Measurements from ENCODE around the gene PMS1. TPM values are rescaled to one million over a fixed set of nuclear protein-coding genes. Genes with fewer than 3 reads are reported as not detected.
"Not testable (repeated sequence)": the region's sequence is repeated elsewhere in the genome, so short reads cannot be mapped to it uniquely, and the experiment has no call there.

PMS1 gene
- total RNA-seq, 1 donor from 2014 or later = 55.9 TPM

GRCh38 chr2:189826039-189826438 is 41.8 kb downstream of the PMS1 start:
- H3K4me3 Mint-ChIP-seq = no peak overlapping the region
- no peak for DNase-seq (ENCODE audit: low spot score)
- no peaks in the 10 kb centered on the region for H3K4me1 Mint-ChIP-seq (ENCODE audit: low read depth)
- H3K36me3 Mint-ChIP-seq (ENCODE audit: low read depth) = peaks cover 8% of the 10 kb centered on the region
- H3K27ac Mint-ChIP-seq = no peak overlapping the region
- no peaks in the 10 kb centered on the region for H3K9me3 Mint-ChIP-seq
- no peaks in the 10 kb centered on the region for H3K27me3 Mint-ChIP-seq (ENCODE audit: insufficient read depth)
- intact Hi-C loops (cut with micrococcal nuclease) = no loop called here

GRCh38 chr2:189829102-189829833 is 45.0 kb downstream of the PMS1 start:
- no peak overlapping the region for H3K4me3 Mint-ChIP-seq
- DNase-seq (ENCODE audit: low spot score) = no peak
- H3K36me3 Mint-ChIP-seq (ENCODE audit: low read depth) = peaks cover 12% of the 10 kb centered on the region
- H3K4me1 Mint-ChIP-seq (ENCODE audit: low read depth) = no peaks in the 10 kb centered on the region
- no peaks in the 10 kb centered on the region for H3K9me3 Mint-ChIP-seq
- no peaks in the 10 kb centered on the region for H3K27me3 Mint-ChIP-seq (ENCODE audit: insufficient read depth)
- intact Hi-C loops (cut with micrococcal nuclease) = no loop called here
- no peak overlapping the region for H3K27ac Mint-ChIP-seq

- DNase-seq (ENCODE audit: low spot score) = no peak
- Mint-ChIP-seq H3K9me3 (no peaks in the 10 kb centered on the region), H3K27ac (no peak overlapping the region), H3K36me3 (ENCODE audit: low read depth) (peaks cover 12% of the 10 kb centered on the region), H3K4me3 (no peak overlapping the region), H3K27me3 (ENCODE audit: insufficient read depth) (no peaks in the 10 kb centered on the region), H3K4me1 (ENCODE audit: low read depth) (no peaks in the 10 kb centered on the region)
- intact Hi-C loops (cut with micrococcal nuclease) = no loop called here
These were observed 46.3 kb downstream of the PMS1 start for GRCh38 chr2:189830510-189830909.

DNA sequence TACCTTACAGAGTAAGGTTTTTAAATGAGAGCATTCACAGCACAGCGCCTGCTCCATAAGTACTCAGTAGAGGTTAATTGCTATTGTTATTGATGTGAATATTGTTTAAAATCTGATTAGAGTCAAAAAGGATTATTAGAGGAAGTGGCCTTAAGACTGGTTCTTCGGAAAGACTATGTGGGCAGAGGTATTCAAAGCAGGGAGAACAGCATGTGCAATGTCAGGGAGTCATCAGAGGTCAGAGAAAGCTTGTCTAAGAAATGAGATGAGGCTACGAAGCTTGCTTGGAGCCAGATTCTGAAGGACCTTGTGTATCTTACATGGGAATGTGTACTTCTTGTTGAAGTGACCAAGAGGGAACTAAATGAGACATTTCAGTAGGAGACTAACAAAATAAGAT is 49.8 kb downstream of the PMS1 start:
- H3K9me3 Mint-ChIP-seq = no peaks in the 10 kb centered on the region
- H3K36me3 Mint-ChIP-seq (ENCODE audit: low read depth) = peaks cover 5% of the 10 kb centered on the region
- no peaks in the 10 kb centered on the region for H3K27me3 Mint-ChIP-seq (ENCODE audit: insufficient read depth)
- H3K4me3 Mint-ChIP-seq = no peak overlapping the region
- no peak for DNase-seq (ENCODE audit: low spot score)
- H3K27ac Mint-ChIP-seq = no peak overlapping the region
- intact Hi-C loops (cut with micrococcal nuclease) = no loop called here
- H3K4me1 Mint-ChIP-seq (ENCODE audit: low read depth) = no peaks in the 10 kb centered on the region

DNA sequence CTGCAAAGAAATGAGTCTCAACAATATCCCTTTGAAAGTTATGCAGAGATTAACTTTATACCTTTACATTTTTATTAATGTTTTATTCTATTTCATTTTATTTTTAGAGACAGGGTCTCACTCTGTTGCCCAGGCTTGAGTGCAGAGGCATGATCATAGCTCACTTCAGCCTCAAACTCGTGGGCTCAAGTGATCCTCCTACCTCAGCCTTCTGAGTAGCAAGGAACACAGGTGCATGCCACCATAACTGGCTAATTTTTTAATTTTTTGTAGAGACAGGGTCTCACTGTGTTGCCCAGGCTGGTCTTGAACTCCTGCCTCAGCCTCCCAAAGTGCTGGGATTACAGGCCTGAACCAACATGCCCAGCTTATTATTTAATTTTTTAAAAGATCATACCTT is 50.4 kb downstream of the PMS1 start:
- intact Hi-C loops (cut with micrococcal nuclease); H3K36me3 Mint-ChIP-seq (ENCODE audit: low read depth): not testable (repeated sequence)

DNA sequence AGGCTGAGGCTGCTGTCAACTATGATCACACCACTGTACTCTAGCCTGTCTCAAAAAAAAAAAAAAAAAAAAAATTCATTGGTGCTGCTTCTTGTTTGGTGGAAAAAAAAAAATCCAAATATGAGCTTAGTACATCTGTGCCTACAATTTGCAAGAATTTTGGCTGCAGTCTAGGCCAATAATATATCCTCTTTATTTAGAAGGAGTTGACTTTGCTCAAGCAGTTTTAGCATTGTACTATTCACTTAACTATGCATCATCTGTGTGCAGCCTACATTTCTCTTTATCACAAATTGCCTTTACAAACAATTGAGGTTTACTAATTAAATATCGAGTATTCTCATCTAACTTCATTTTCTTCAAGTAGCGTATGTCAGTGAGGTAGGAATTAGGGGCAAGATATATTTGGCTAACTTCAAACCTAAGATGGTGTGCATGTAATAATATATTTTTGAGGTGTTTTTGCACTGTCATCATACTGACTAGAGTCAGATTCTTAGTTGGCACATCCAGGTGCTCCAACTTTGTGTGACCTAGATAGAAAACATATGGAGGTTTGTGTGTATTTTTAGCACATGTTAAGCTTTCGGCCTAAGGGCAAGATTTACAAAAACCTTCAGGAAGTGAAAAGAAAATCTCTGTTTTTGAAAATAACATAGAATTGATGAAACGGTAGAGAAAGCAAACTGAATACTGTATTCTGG is 51.8 kb downstream of the PMS1 start:
- Mint-ChIP-seq H3K27ac (no peak overlapping the region), H3K4me3 (no peak overlapping the region)

More for the DNA sequence above, 50.4 kb downstream of the PMS1 start:
- not testable (repeated sequence) for H3K27me3 Mint-ChIP-seq (ENCODE audit: insufficient read depth); H3K4me3 Mint-ChIP-seq; H3K27ac Mint-ChIP-seq; H3K4me1 Mint-ChIP-seq (ENCODE audit: low read depth); H3K9me3 Mint-ChIP-seq; DNase-seq (ENCODE audit: low spot score)

DNA sequence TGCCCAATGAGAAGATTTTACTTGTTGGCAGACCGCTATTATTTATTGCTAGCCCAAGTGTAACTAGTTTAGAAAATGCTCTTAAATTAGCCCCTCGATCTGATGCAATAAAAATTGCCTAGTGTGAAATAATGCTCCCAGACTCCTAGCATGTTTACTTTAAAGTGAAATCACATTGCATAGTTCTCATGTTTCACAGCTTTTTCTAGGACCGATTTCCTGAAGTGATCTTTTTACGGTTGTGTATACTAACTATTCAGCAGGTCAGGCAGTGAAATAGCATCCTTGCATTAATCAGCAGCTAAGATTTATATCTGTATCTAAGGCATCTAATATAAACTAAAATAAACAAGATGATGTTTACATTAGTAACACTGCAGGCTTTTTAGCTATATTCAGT is 52.4 kb downstream of the PMS1 start:
- no peak overlapping the region for H3K27ac Mint-ChIP-seq
- DNase-seq (ENCODE audit: low spot score) = no peak

More for the DNA sequence above, 51.8 kb downstream of the PMS1 start:
- intact Hi-C loops (cut with micrococcal nuclease) = no loop called here
- Mint-ChIP-seq H3K4me1 (ENCODE audit: low read depth) (peaks cover under 1% of the 10 kb centered on the region), H3K9me3 (no peaks in the 10 kb centered on the region), H3K36me3 (ENCODE audit: low read depth) (peaks cover 5% of the 10 kb centered on the region), H3K27me3 (ENCODE audit: insufficient read depth) (no peaks in the 10 kb centered on the region)
- DNase-seq (ENCODE audit: low spot score) = no peak

DNA sequence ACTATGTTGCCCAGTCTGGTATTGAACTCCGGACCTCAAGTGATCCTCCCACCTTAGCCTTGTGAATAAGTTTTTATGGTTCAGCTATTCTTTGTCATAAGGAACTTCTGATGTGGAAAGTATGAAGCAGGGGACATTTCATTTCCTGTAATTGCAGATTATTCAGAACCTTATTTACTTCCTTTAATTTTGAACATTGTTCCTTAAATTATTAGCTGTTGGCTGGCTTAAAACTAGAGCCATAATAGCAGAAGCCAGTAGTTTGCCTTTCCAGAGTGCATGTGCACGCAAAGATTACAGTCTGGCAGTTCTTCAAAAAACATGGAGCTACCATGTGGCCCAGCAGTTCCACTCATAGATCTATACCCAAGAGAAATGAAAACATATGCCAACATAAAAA is 53.1 kb downstream of the PMS1 start:
- Mint-ChIP-seq H3K27ac (no peak overlapping the region), H3K27me3 (ENCODE audit: insufficient read depth) (no peaks in the 10 kb centered on the region), H3K4me3 (no peak overlapping the region), H3K4me1 (ENCODE audit: low read depth) (peaks cover 5% of the 10 kb centered on the region), H3K36me3 (ENCODE audit: low read depth) (peaks cover 11% of the 10 kb centered on the region), H3K9me3 (no peaks in the 10 kb centered on the region)
- intact Hi-C loops (cut with micrococcal nuclease) = no loop called here
- DNase-seq (ENCODE audit: low spot score) = no peak

More for the DNA sequence above, 52.4 kb downstream of the PMS1 start:
- Mint-ChIP-seq H3K36me3 (ENCODE audit: low read depth) (peaks cover 9% of the 10 kb centered on the region), H3K27me3 (ENCODE audit: insufficient read depth) (no peaks in the 10 kb centered on the region), H3K4me3 (no peak overlapping the region), H3K4me1 (ENCODE audit: low read depth) (peaks cover 5% of the 10 kb centered on the region), H3K9me3 (no peaks in the 10 kb centered on the region)
- intact Hi-C loops (cut with micrococcal nuclease) = no loop called here

DNA sequence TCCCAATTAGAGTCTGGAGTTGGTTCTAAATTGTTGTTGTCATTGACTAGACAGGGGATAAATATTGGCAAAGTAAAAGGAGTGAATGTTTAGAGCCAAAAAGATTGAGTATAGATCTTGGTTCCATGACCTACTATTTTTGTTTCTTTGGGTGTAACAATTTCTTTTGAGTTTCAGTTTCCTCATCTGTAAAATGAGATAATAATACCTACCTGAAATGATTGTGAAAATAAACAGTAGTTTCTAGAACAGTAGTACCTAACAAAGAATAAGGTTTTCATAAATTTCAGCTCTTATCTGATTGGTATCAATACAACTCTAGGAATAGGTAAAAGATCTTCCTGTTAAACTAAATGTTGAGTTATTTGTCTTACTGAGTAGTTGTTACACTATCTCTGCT is 56.8 kb downstream of the PMS1 start:
- H3K27me3 Mint-ChIP-seq (ENCODE audit: insufficient read depth) = no peaks in the 10 kb centered on the region
- DNase-seq (ENCODE audit: low spot score) = no peak
- no peaks in the 10 kb centered on the region for H3K9me3 Mint-ChIP-seq
- no peak overlapping the region for H3K4me3 Mint-ChIP-seq
- intact Hi-C loops (cut with micrococcal nuclease) = no loop called here
- peaks cover 5% of the 10 kb centered on the region for H3K4me1 Mint-ChIP-seq (ENCODE audit: low read depth)
- peaks cover 10% of the 10 kb centered on the region for H3K36me3 Mint-ChIP-seq (ENCODE audit: low read depth)
- no peak overlapping the region for H3K27ac Mint-ChIP-seq

DNA sequence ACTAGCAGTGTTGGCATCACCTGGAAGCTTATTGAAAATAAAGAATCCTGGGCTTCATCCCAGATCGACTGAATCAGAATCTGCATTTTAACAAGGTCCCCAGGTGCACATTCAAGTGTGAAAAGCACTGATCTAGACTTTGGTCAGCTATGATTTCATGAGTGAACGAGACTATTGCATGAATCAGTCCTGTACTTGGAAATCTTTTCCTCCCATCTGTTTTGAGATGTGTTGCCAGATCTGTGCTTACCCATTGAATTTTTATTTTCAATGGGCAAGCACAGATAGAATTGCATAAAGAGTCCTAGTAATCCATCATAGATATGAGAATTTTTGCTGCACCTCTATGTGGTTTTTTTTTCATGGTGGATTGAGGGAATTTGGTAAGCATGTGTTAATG is 64.0 kb downstream of the PMS1 start:
- no peaks in the 10 kb centered on the region for H3K27me3 Mint-ChIP-seq (ENCODE audit: insufficient read depth)
- DNase-seq (ENCODE audit: low spot score) = no peak
- no peak overlapping the region for H3K4me3 Mint-ChIP-seq
- intact Hi-C loops (cut with micrococcal nuclease) = no loop called here
- no peaks in the 10 kb centered on the region for H3K9me3 Mint-ChIP-seq
- peaks cover 12% of the 10 kb centered on the region for H3K36me3 Mint-ChIP-seq (ENCODE audit: low read depth)
- H3K4me1 Mint-ChIP-seq (ENCODE audit: low read depth) = no peaks in the 10 kb centered on the region
- no peak overlapping the region for H3K27ac Mint-ChIP-seq

- H3K9me3 Mint-ChIP-seq = no peaks in the 10 kb centered on the region
- H3K4me1 Mint-ChIP-seq (ENCODE audit: low read depth) = peaks cover 3% of the 10 kb centered on the region
- intact Hi-C loops (cut with micrococcal nuclease) = no loop called here
These were observed 65.3 kb downstream of the PMS1 start for GRCh38 chr2:189849550-189849949.

DNA sequence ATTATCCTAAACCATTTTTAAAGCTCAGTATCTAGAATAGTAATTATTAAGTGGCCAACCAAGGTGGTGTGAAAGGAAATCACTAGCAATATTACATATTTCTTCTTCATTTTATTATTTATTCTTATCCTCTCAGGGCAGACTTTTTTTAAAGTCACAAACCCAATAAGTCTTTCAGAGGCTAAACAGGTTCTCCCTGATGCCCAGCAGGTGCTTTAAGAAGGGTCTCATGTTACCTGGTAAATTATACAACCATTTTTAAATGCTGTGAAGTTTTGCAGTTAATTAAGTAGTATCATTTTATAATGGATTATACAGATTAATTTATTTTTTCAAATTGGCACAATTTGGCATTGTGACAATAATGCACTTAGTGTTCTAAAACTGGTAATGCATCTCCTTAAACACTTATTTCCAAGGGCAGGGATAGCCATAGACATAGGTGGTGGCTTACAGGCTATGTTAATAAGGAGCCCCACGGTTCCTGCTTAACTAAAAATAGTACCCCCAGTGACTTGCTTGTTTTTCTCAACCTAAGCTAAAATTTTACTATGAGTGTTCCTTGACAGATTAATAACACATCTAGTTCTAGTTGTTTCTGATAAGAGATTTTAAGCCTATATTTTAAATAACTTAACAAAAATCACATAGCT is 67.0 kb downstream of the PMS1 start:
- H3K4me1 Mint-ChIP-seq (ENCODE audit: low read depth) = peaks cover 10% of the 10 kb centered on the region
- H3K27me3 Mint-ChIP-seq (ENCODE audit: insufficient read depth) = no peaks in the 10 kb centered on the region
- no peak overlapping the region for H3K27ac Mint-ChIP-seq
- no peak for DNase-seq (ENCODE audit: low spot score)
- intact Hi-C loops (cut with micrococcal nuclease) = no loop called here
- H3K36me3 Mint-ChIP-seq (ENCODE audit: low read depth) = peaks cover 19% of the 10 kb centered on the region
- H3K9me3 Mint-ChIP-seq = no peaks in the 10 kb centered on the region
- no peak overlapping the region for H3K4me3 Mint-ChIP-seq

More at GRCh38 chr2:189849550-189849949, 65.3 kb downstream of the PMS1 start:
- Mint-ChIP-seq H3K27me3 (ENCODE audit: insufficient read depth) (no peaks in the 10 kb centered on the region), H3K27ac (no peak overlapping the region), H3K4me3 (no peak overlapping the region), H3K36me3 (ENCODE audit: low read depth) (peaks cover 16% of the 10 kb centered on the region)
- no peak for DNase-seq (ENCODE audit: low spot score)

DNA sequence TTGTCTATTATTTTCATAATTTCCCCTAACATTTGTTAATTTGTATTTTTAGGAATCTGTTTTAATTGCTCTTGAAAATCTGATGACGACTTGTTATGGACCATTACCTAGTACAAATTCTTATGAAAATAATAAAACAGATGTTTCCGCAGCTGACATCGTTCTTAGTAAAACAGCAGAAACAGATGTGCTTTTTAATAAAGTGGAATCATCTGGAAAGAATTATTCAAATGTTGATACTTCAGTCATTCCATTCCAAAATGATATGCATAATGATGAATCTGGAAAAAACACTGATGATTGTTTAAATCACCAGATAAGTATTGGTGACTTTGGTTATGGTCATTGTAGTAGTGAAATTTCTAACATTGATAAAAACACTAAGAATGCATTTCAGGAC is 69.9 kb downstream of the PMS1 start:
- intact Hi-C loops (cut with micrococcal nuclease) = no loop called here
- H3K9me3 Mint-ChIP-seq = no peaks in the 10 kb centered on the region
- H3K4me3 Mint-ChIP-seq = no peak overlapping the region
- DNase-seq (ENCODE audit: low spot score) = no peak
- H3K36me3 Mint-ChIP-seq (ENCODE audit: low read depth) = peaks cover 21% of the 10 kb centered on the region
- H3K4me1 Mint-ChIP-seq (ENCODE audit: low read depth) = peaks cover 10% of the 10 kb centered on the region
- no peak overlapping the region for H3K27ac Mint-ChIP-seq
- H3K27me3 Mint-ChIP-seq (ENCODE audit: insufficient read depth) = peaks cover 1% of the 10 kb centered on the region
